ENCODE results near the gene LAMP2. TPM values are rescaled to one million over a fixed set of nuclear protein-coding genes. Genes with fewer than 3 reads are reported as not detected.

Gene LAMP2
- total RNA-seq (2022; extraction: Qiagen RNA extraction): 84.8 to 109 TPM (median 100 TPM) in 5 replicates

GRCh38 chrX:120468825-120469525 lies at the start of gene LAMP2:
Gene LAMP2 (minus strand): TSS chrX:120469296. CDS start chrX:120469169, 127 bp downstream.

Other genes with a start within 250 kb of the LAMP2 start
- gene ZBTB33, start 218.5 kb downstream of the LAMP2 start, total RNA-seq (2022; extraction: Qiagen RNA extraction): 8.1 to 12.4 TPM (median 10.9 TPM) in 5 replicates
- gene TMEM255A, start 157.8 kb downstream of the LAMP2 start, total RNA-seq (2022; extraction: Qiagen RNA extraction): 0.15 to 0.39 TPM (median 0.28 TPM) in 5 replicates
- 0.04 TPM in 2 of 5 replicates, not detected in the others for gene ATP1B4, start 107.2 kb downstream of the LAMP2 start, total RNA-seq (2022; extraction: Qiagen RNA extraction)
- 37.9 to 50.6 TPM (median 48.8 TPM) in 5 replicates for gene CUL4B, start 91.7 kb upstream of the LAMP2 start, total RNA-seq (2022; extraction: Qiagen RNA extraction)
- 91.6 to 101 TPM (median 93.1 TPM) in 5 replicates for gene MCTS1, start 134.8 kb upstream of the LAMP2 start, total RNA-seq (2022; extraction: Qiagen RNA extraction)
- 30.6 to 39.2 TPM (median 33.9 TPM) in 5 replicates for gene C1GALT1C1, start 160.8 kb upstream of the LAMP2 start, total RNA-seq (2022; extraction: Qiagen RNA extraction)

Data from A549 treated with Mapracorat at 1 μM for 4 hours (cell line).